CD8-positive, alpha-beta memory T cell (primary cell): ENCODE data around the gene PIGK. TPM values are rescaled to one million over a fixed set of nuclear protein-coding genes. Genes with fewer than 3 reads are reported as not detected.
A peak's percentile ranks its signal among the peaks of the same experiment; 100 is the strongest.

ENCODE experiments used
- CTCF ChIA-PET: fragments of 350-600 bp; sonication (Branson Sonifier 250); formaldehyde crosslinking; loops from one replicate; lab custom pipeline; 2021; ENCODE audit warnings: antibody characterized with exemption; lab: Charles Lee
- POLR2A ChIA-PET: fragments of 350-600 bp; sonication (Branson Sonifier 250); formaldehyde crosslinking; loops from one replicate; lab custom pipeline; 2021; ENCODE audit warnings: antibody characterized with exemption; lab: Charles Lee
- DNase-seq, 5 donors: peaks; one replicate each; pipeline versions ENCODE4 v3.0.0 to v3.0.0-alpha.2; 2020 to 2022; ENCODE audit warnings: mixed read lengths in 1 of 5
- H3K27ac ChIP-seq: one replicate; pipeline ENCODE4 v1.7.0; 2013; ENCODE audit warnings: low read depth, mild to moderate bottlenecking, low read length, moderate library complexity
- H3K27me3 ChIP-seq: 2 replicates; pipeline ENCODE4 v1.7.0; 2013; ENCODE audit warnings: low read length, mild to moderate bottlenecking; ENCODE audit not compliant: insufficient read depth, poor library complexity, severe bottlenecking
- H3K36me3 ChIP-seq: 2 replicates; pipeline ENCODE4 v1.7.0; 2013; ENCODE audit warnings: mild to moderate bottlenecking, low read length, moderate library complexity; ENCODE audit not compliant: insufficient read depth
- H3K4me1 ChIP-seq: 2 replicates; pipeline ENCODE4 v1.7.0; 2013; ENCODE audit warnings: mild to moderate bottlenecking, low read length, moderate library complexity; ENCODE audit not compliant: insufficient read depth
- H3K4me3 ChIP-seq: 2 replicates; pipeline ENCODE4 v1.7.0; 2013; ENCODE audit warnings: mild to moderate bottlenecking, low read length
- H3K9me3 ChIP-seq: 2 replicates; pipeline ENCODE4 v1.7.0; 2013; ENCODE audit warnings: mild to moderate bottlenecking, low read length
- H3K27ac Mint-ChIP-seq, 8 donors: one replicate each; pipeline ENCODE4 v1.8.0; 2020 to 2021; ENCODE audit warnings: mixed read lengths in 8 of 8, mild to moderate bottlenecking in 6 of 8, inconsistent platforms in 3 of 8, moderate library complexity in 3 of 8
- H3K27me3 Mint-ChIP-seq, 2 donors: one replicate each; pipeline ENCODE4 v1.8.0; 2020 to 2021; ENCODE audit warnings: mixed read lengths in 2 of 2, mild to moderate bottlenecking in 1 of 2, moderate library complexity in 1 of 2
- H3K36me3 Mint-ChIP-seq, 3 donors: one replicate each; pipeline ENCODE4 v1.8.0; 2020 to 2021; ENCODE audit warnings: mixed read lengths in 3 of 3, inconsistent platforms in 1 of 3, mild to moderate bottlenecking in 1 of 3
- H3K4me1 Mint-ChIP-seq, 3 donors: one replicate each; pipeline ENCODE4 v1.8.0; 2020 to 2021; ENCODE audit warnings: mixed read lengths in 3 of 3, inconsistent platforms in 1 of 3, mild to moderate bottlenecking in 1 of 3
- H3K4me3 Mint-ChIP-seq, 7 donors: one replicate each; pipeline ENCODE4 v1.8.0; 2020 to 2021; ENCODE audit warnings: mixed read lengths in 7 of 7, mild to moderate bottlenecking in 6 of 7, moderate library complexity in 4 of 7, inconsistent platforms in 2 of 7
- H3K9me3 Mint-ChIP-seq, 5 donors: one replicate each; pipeline ENCODE4 v1.8.0; 2020 to 2022; ENCODE audit warnings: mixed read lengths in 5 of 5, mild to moderate bottlenecking in 3 of 5, moderate library complexity in 2 of 5, inconsistent platforms in 1 of 5
- polyA plus RNA-seq: library from polyadenylated mRNA; unstranded; fragments of 300-500 nt; fragmentation: Illumina TruSeq; gene quantifications from one replicate; pipeline ENCODE4 v1.2.3, GENCODE V29; 2021
- total RNA-seq, 2 experiments: library from RNA; stranded (reverse); gene quantifications; one replicate each; pipeline ENCODE4 v1.2.3, GENCODE V29; 2021

Gene PIGK
- 10 to 100 TPM; 25.7 TPM for total RNA-seq
- 37.7 TPM for polyA plus RNA-seq

DNA sequence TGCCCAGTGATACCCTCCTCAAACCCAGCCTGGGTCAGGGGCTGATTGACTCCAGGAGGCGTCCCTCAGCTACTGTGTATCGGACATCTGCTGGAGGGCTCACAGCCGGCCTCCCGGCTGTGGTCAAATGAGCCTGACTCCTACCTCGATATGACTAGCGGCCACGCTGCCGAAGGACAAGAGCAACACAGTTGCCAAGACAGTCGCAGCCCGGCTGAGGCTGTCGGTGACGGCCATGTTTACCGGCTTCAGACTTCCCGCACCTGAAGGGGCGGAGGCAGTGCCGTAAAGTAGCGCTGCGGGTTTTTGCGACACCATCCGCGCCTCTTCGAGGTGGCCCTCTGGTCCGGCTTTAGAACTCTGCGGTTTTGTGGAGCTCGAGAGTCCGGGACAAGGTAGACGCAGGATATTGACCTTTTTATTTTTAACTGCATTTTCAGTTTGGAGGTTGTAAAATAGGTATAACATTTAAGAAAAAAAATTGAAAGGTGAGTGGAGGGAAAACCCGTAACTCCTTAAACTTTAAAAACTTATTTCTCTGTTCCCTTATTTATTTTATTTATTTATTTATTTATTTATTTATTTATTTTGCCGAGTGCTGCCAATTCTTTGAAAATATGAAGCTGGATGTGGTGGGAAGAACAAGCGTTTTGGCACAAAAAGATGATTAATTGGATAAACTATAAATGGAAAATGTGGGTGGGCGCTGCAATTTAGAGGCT lies at the start of gene PIGK:
TSS of gene PIGK (minus strand) at position 265 of the 722 bp plus-strand sequence. CDS start at position 237, 28 bp downstream.
- peaks cover 49 to 60% (median 60%) of the 10 kb centered on the region in 3 donors for H3K4me1 Mint-ChIP-seq
- peaks cover 0 to 3% of the 10 kb centered on the region in 2 donors for H3K27me3 Mint-ChIP-seq
- H3K27ac ChIP-seq: peak within 1 kb of the TSS; percentile 69
- ChIA-PET CTCF (no interaction called here), POLR2A (interaction anchor here (0.6 to 0.7 kb wide), 2 partner anchors 66 to 549 kb away, joined by 3 read pairs; no protein-coding TSS in a partner anchor)
- peaks cover 14% of the 10 kb centered on the region for H3K4me1 ChIP-seq
- no peaks in the 10 kb centered on the region for H3K9me3 ChIP-seq
- H3K9me3 Mint-ChIP-seq: no peaks in the 10 kb centered on the region
- DNase-seq: peak; percentile 79 to 90 (median 83)
- H3K27ac Mint-ChIP-seq: peak within 1 kb of the TSS; percentile 93 to 98 (median 96)
- H3K36me3 Mint-ChIP-seq: peaks cover 0 to 20% (median 8%) of the 10 kb centered on the region in 3 donors
- H3K27me3 ChIP-seq: no peaks in the 10 kb centered on the region
- no peaks in the 10 kb centered on the region for H3K36me3 ChIP-seq
- H3K4me3 ChIP-seq: peak within 1 kb of the TSS; percentile 69
- peak within 1 kb of the TSS; percentile 93 to 99 (median 96) for H3K4me3 Mint-ChIP-seq

DNA sequence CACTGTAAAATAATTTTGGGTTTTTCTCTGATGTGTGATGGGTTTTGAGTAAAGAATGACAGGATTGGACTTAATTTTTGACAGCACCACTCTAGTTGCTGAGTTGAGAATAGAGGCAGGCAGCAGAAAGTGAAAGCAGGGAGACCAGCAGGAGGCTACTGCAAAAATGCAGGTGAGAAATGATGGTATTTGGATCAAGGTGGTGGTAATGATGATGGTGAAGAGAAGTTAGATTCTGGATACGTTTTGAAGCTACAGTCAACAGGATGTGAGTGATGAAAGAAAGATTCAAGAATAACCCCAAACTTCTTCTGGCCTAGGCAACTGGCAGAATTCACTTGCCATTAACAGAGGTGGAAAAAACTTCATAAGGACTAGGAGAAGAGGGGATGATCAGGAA lies 47.8 kb upstream of the PIGK start:
- Histone ChIP-seq H3K27me3 (no peaks in the 10 kb centered on the region), H3K9me3 (no peaks in the 10 kb centered on the region), H3K4me3 (no peak overlapping the region), H3K27ac (no peak overlapping the region), H3K4me1 (peaks cover 10% of the 10 kb centered on the region), H3K36me3 (no peaks in the 10 kb centered on the region)
- H3K27ac Mint-ChIP-seq: no peak overlapping the region
- H3K36me3 Mint-ChIP-seq: no peaks in the 10 kb centered on the region
- no peak overlapping the region for H3K4me3 Mint-ChIP-seq
- ChIA-PET POLR2A (no interaction called here), CTCF (no interaction called here)
- H3K4me1 Mint-ChIP-seq: no peaks in the 10 kb centered on the region
- peaks cover 5 to 20% of the 10 kb centered on the region in 2 donors for H3K27me3 Mint-ChIP-seq
- H3K9me3 Mint-ChIP-seq: peaks cover 0 to 4% (median 0%) of the 10 kb centered on the region in 5 donors
- DNase-seq: no peak

DNA sequence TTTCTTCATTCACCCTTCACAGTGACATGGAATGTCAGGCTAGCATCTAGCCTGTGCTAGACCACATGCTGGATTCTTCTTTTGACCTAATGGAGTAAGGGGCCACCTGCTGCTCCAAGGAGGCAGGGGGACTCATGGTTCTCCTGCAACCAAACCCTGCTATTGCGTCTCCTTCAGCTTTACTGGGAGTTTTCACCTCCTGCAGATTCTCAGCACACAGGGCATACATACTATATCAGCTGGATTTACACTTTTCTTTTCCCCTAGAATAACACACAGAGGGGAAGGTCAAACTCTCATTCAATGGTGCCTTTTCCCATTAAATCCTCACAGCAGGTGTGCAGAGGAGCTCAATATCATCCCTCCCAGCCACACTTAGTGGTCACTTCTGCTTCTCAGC lies 46.0 kb upstream of the PIGK start:
- CTCF ChIA-PET: no interaction called here
- Histone ChIP-seq H3K36me3 (no peaks in the 10 kb centered on the region), H3K4me1 (peaks cover 10% of the 10 kb centered on the region), H3K4me3 (no peak overlapping the region), H3K27me3 (no peaks in the 10 kb centered on the region), H3K9me3 (no peaks in the 10 kb centered on the region), H3K27ac (no peak overlapping the region)
- Mint-ChIP-seq H3K4me1 (no peaks in the 10 kb centered on the region), H3K9me3 (peaks cover 0 to 4% (median 0%) of the 10 kb centered on the region in 5 donors), H3K27me3 (peaks cover 3 to 16% of the 10 kb centered on the region in 2 donors), H3K27ac (no peak overlapping the region), H3K4me3 (no peak overlapping the region), H3K36me3 (no peaks in the 10 kb centered on the region)
- POLR2A ChIA-PET: no interaction called here
- DNase-seq: no peak

- H3K27me3 ChIP-seq: no peaks in the 10 kb centered on the region
- no peak overlapping the region for H3K4me3 ChIP-seq
- no peaks in the 10 kb centered on the region for H3K36me3 Mint-ChIP-seq
- H3K27me3 Mint-ChIP-seq: peaks cover 3 to 16% of the 10 kb centered on the region in 2 donors
- ChIA-PET POLR2A (no interaction called here), CTCF (no interaction called here)
- no peak overlapping the region for H3K27ac ChIP-seq
- peaks cover 10% of the 10 kb centered on the region for H3K4me1 ChIP-seq
- DNase-seq: no peak
- no peaks in the 10 kb centered on the region for H3K9me3 ChIP-seq
- H3K27ac Mint-ChIP-seq: no peak overlapping the region
- no peaks in the 10 kb centered on the region for H3K4me1 Mint-ChIP-seq
- H3K9me3 Mint-ChIP-seq: peaks cover 0 to 4% (median 0%) of the 10 kb centered on the region in 5 donors
- H3K4me3 Mint-ChIP-seq: no peak overlapping the region
- no peaks in the 10 kb centered on the region for H3K36me3 ChIP-seq
Measured at GRCh38 chr1:77263708-77264107, 44.5 kb upstream of the PIGK start.

- H3K27ac ChIP-seq: no peak overlapping the region
- Mint-ChIP-seq H3K27ac (no peak overlapping the region), H3K36me3 (peaks cover 0 to 66% (median 3%) of the 10 kb centered on the region in 3 donors), H3K9me3 (peaks cover 28 to 69% (median 58%) of the 10 kb centered on the region in 5 donors), H3K4me3 (no peak overlapping the region), H3K27me3 (peaks cover 2 to 9% of the 10 kb centered on the region in 2 donors), H3K4me1 (peaks cover 0 to 11% (median 0%) of the 10 kb centered on the region in 3 donors)
- H3K4me3 ChIP-seq: no peak overlapping the region
- CTCF ChIA-PET: no interaction called here
- H3K36me3 ChIP-seq: no peaks in the 10 kb centered on the region
- H3K4me1 ChIP-seq: no peaks in the 10 kb centered on the region
- H3K9me3 ChIP-seq: peaks cover 4% of the 10 kb centered on the region
- POLR2A ChIA-PET: no interaction called here
- DNase-seq: no peak
- H3K27me3 ChIP-seq: no peaks in the 10 kb centered on the region
Measured at GRCh38 chr1:77253211-77253610, 34.0 kb upstream of the PIGK start.

GRCh38 chr1:77250126-77250525 lies 30.9 kb upstream of the PIGK start:
- H3K4me3 Mint-ChIP-seq: no peak overlapping the region
- no peak overlapping the region for H3K4me3 ChIP-seq
- peak overlapping the region in 1 of 8 donors; percentile 51 for H3K27ac Mint-ChIP-seq
- H3K27me3 ChIP-seq: no peaks in the 10 kb centered on the region
- H3K4me1 Mint-ChIP-seq: peaks cover 0 to 11% (median 0%) of the 10 kb centered on the region in 3 donors
- DNase-seq: no peak
- H3K9me3 ChIP-seq: peaks cover 4% of the 10 kb centered on the region
- no peaks in the 10 kb centered on the region for H3K4me1 ChIP-seq
- no peaks in the 10 kb centered on the region for H3K36me3 ChIP-seq
- H3K9me3 Mint-ChIP-seq: peaks cover 31 to 83% (median 63%) of the 10 kb centered on the region in 5 donors
- H3K36me3 Mint-ChIP-seq: peaks cover 0 to 74% (median 3%) of the 10 kb centered on the region in 3 donors
- ChIA-PET POLR2A (no interaction called here), CTCF (no interaction called here)
- H3K27ac ChIP-seq: no peak overlapping the region
- H3K27me3 Mint-ChIP-seq: peaks cover 5 to 8% of the 10 kb centered on the region in 2 donors

DNA sequence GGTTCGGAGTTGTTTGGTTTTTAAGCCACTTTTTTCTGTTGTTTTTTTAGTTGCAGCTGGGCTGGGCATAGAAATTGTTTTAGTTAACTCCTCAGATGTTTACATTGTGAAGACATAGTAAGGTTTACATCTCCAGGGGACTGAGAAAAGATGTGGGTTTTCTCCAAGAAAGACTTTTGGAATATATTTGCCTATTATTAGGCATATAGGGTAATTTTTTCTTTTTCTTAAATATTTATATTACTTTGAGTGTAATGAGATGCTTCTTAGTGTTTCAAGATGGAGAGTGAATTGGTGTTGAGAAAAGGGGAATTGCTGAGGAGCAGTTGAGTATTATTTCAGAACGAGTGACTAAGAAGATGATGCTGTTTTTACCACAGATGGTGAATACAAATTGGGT lies 26.6 kb upstream of the PIGK start:
- no peak overlapping the region for H3K4me3 Mint-ChIP-seq
- H3K27ac Mint-ChIP-seq: no peak overlapping the region
- H3K27me3 ChIP-seq: no peaks in the 10 kb centered on the region
- no peak overlapping the region for H3K27ac ChIP-seq
- no peak for DNase-seq
- POLR2A ChIA-PET: no interaction called here
- H3K4me1 ChIP-seq: no peaks in the 10 kb centered on the region
- no peak overlapping the region for H3K4me3 ChIP-seq
- peaks cover 23 to 56% (median 43%) of the 10 kb centered on the region in 5 donors for H3K9me3 Mint-ChIP-seq
- H3K27me3 Mint-ChIP-seq: peaks cover 6 to 17% of the 10 kb centered on the region in 2 donors
- peaks cover 0 to 56% (median 3%) of the 10 kb centered on the region in 3 donors for H3K36me3 Mint-ChIP-seq
- H3K9me3 ChIP-seq: no peaks in the 10 kb centered on the region
- CTCF ChIA-PET: no interaction called here
- no peaks in the 10 kb centered on the region for H3K36me3 ChIP-seq
- peaks cover 0 to 11% (median 0%) of the 10 kb centered on the region in 3 donors for H3K4me1 Mint-ChIP-seq

GRCh38 chr1:77239311-77239710 lies 20.1 kb upstream of the PIGK start:
- no peaks in the 10 kb centered on the region for H3K4me1 Mint-ChIP-seq
- ChIA-PET POLR2A (no interaction called here), CTCF (no interaction called here)
- H3K4me3 Mint-ChIP-seq: no peak overlapping the region
- Histone ChIP-seq H3K27ac (no peak overlapping the region), H3K9me3 (no peaks in the 10 kb centered on the region), H3K36me3 (no peaks in the 10 kb centered on the region), H3K4me3 (no peak overlapping the region), H3K27me3 (no peaks in the 10 kb centered on the region), H3K4me1 (no peaks in the 10 kb centered on the region)
- H3K27ac Mint-ChIP-seq: no peak overlapping the region
- peaks cover 9 to 55% of the 10 kb centered on the region in 2 donors for H3K27me3 Mint-ChIP-seq
- peaks cover 2 to 15% (median 8%) of the 10 kb centered on the region in 5 donors for H3K9me3 Mint-ChIP-seq
- DNase-seq: no peak
- H3K36me3 Mint-ChIP-seq: peaks cover 0 to 11% (median 0%) of the 10 kb centered on the region in 3 donors
